ENCODE data around the gene SORT1.

DNA sequence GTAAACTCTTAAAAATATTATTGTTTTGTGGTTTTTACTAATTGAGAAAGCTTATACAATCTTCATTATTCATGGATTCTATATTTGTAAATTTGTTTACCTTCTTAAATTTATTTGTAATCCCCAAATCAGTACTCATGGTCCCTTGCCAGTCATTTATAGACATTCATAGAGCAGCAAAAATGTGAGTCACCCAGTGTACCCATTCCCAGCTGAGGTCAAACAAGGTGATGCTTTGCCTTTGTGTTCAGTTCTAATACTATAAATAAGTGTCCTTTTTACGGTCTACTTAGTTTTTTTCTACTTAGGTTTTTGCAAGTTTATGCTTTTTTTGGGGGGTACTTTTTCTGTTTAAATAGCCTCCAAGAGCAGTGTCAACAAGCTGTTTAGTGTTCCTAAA, 36.1 kb downstream of the SORT1 start:
- TF ChIP-seq, protein P1, sequence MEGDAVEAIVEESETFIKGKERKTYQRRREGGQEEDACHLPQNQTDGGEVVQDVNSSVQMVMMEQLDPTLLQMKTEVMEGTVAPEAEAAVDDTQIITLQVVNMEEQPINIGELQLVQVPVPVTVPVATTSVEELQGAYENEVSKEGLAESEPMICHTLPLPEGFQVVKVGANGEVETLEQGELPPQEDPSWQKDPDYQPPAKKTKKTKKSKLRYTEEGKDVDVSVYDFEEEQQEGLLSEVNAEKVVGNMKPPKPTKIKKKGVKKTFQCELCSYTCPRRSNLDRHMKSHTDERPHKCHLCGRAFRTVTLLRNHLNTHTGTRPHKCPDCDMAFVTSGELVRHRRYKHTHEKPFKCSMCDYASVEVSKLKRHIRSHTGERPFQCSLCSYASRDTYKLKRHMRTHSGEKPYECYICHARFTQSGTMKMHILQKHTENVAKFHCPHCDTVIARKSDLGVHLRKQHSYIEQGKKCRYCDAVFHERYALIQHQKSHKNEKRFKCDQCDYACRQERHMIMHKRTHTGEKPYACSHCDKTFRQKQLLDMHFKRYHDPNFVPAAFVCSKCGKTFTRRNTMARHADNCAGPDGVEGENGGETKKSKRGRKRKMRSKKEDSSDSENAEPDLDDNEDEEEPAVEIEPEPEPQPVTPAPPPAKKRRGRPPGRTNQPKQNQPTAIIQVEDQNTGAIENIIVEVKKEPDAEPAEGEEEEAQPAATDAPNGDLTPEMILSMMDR (conservative IDR thresholded peaks at IDR 0.05), result no peak
- no peak for TF ChIP-seq ZFX (IDR thresholded peaks at IDR 0.05)

Measured in C4-2B (cell line).